Stimulated activated CD8-positive, alpha-beta memory T cell treated with anti-CD3 and anti-CD28 coated beads, Interleukin-4, amount 100 ng/mL, for 24 hours (primary cell): ENCODE measurements around the gene ANKRD12.
"Not testable (repeated sequence)": the region's sequence is repeated elsewhere in the genome, so short reads cannot be mapped to it uniquely, and the experiment has no call there.

ENCODE experiments used
- DNase-seq: peaks from one replicate; pipeline ENCODE4 v3.0.0-alpha.2; 2020; ENCODE audit warnings: low read depth

The ANKRD12 gene

GRCh38 chr18:9136315-9137155 lies at the start of gene ANKRD12:
Gene ANKRD12 (plus strand): TSS chr18:9136781. CDS start chr18:9182433, 45,652 bp downstream.
- DNase-seq = peak; percentile 96

GRCh38 chr18:9087144-9087543 lies 49.4 kb upstream of the ANKRD12 start:
- DNase-seq = no peak

- no peak for DNase-seq
These were observed 48.3 kb upstream of the ANKRD12 start for GRCh38 chr18:9088252-9088651.

- not testable (repeated sequence) for DNase-seq
These were observed 47.9 kb upstream of the ANKRD12 start for GRCh38 chr18:9088727-9089126.

- DNase-seq = no peak
These were observed 46.0 kb upstream of the ANKRD12 start for GRCh38 chr18:9090578-9090977.

- DNase-seq = no peak
These were observed 45.5 kb upstream of the ANKRD12 start for GRCh38 chr18:9091066-9091476.

GRCh38 chr18:9092665-9093064 lies 43.9 kb upstream of the ANKRD12 start:
- no peak for DNase-seq

- not testable (repeated sequence) for DNase-seq
These were observed 43.5 kb upstream of the ANKRD12 start for GRCh38 chr18:9093109-9093508.

GRCh38 chr18:9094307-9095226 lies 42.0 kb upstream of the ANKRD12 start:
- DNase-seq = no peak

GRCh38 chr18:9095297-9096006 lies 41.1 kb upstream of the ANKRD12 start:
- DNase-seq = no peak

GRCh38 chr18:9096007-9096371 lies 40.6 kb upstream of the ANKRD12 start:
- no peak for DNase-seq

GRCh38 chr18:9096685-9097084 lies 39.9 kb upstream of the ANKRD12 start:
- no peak for DNase-seq

GRCh38 chr18:9097349-9097748 lies 39.2 kb upstream of the ANKRD12 start:
- no peak for DNase-seq

- DNase-seq = no peak
These were observed 35.8 kb upstream of the ANKRD12 start for GRCh38 chr18:9100796-9101195.

GRCh38 chr18:9101730-9102507 lies 34.7 kb upstream of the ANKRD12 start:
- no peak for DNase-seq

GRCh38 chr18:9102508-9103375 lies 33.8 kb upstream of the ANKRD12 start, which contains the start of gene NDUFV2:
Gene NDUFV2 (plus strand): TSS chr18:9102699. CDS start chr18:9102744, 45 bp downstream.
- peak; percentile 98 for DNase-seq

GRCh38 chr18:9103376-9103873 lies 33.2 kb upstream of the ANKRD12 start:
- no peak for DNase-seq

GRCh38 chr18:9104244-9104901 lies 32.2 kb upstream of the ANKRD12 start:
- DNase-seq = no peak

- DNase-seq = no peak
These were observed 31.2 kb upstream of the ANKRD12 start for GRCh38 chr18:9105420-9105819.

- no peak for DNase-seq
These were observed 30.5 kb upstream of the ANKRD12 start for GRCh38 chr18:9106094-9106493.
